Ectodermal cell (in vitro differentiated cells): ENCODE results near the gene FAM193A.
"Not testable (repeated sequence)": the region's sequence is repeated elsewhere in the genome, so short reads cannot be mapped to it uniquely, and the experiment has no call there.

ENCODE experiments used
- H3K27ac ChIP-seq: 2 replicates; pipeline ENCODE4 v1.7.0; 2013; ENCODE audit warnings: mild to moderate bottlenecking, low read depth, low read length; ENCODE audit not compliant: insufficient read depth, poor library complexity, severe bottlenecking
- H3K27me3 ChIP-seq: 2 replicates; pipeline ENCODE4 v1.7.0; 2013; ENCODE audit warnings: mild to moderate bottlenecking, low read length; ENCODE audit not compliant: insufficient read depth, control insufficient read depth, poor library complexity, severe bottlenecking
- H3K36me3 ChIP-seq: one replicate; pipeline ENCODE4 v1.7.0; 2013; ENCODE audit warnings: low read length; ENCODE audit not compliant: control insufficient read depth, insufficient read depth
- H3K4me1 ChIP-seq: one replicate; pipeline ENCODE4 v1.7.0; 2013; ENCODE audit warnings: low read length; ENCODE audit not compliant: control insufficient read depth, insufficient read depth
- H3K4me3 ChIP-seq: 2 replicates; pipeline ENCODE4 v1.7.0; 2013; ENCODE audit warnings: low read depth, low read length, control low read depth; ENCODE audit not compliant: insufficient read depth
- H3K9me3 ChIP-seq: 2 replicates; pipeline ENCODE4 v1.7.0; 2013; ENCODE audit warnings: mild to moderate bottlenecking, low read length, moderate library complexity; ENCODE audit not compliant: control insufficient read depth
- WGBS, 2 experiments: methylation state at CpG; one replicate each; pipeline ENCODE4 v1.1.7; 2013; ENCODE audit warnings: missing lambda C conversion rate in 2 of 2; 5-methylcytosine and 5-hydroxymethylcytosine counted together

FAM193A gene

DNA sequence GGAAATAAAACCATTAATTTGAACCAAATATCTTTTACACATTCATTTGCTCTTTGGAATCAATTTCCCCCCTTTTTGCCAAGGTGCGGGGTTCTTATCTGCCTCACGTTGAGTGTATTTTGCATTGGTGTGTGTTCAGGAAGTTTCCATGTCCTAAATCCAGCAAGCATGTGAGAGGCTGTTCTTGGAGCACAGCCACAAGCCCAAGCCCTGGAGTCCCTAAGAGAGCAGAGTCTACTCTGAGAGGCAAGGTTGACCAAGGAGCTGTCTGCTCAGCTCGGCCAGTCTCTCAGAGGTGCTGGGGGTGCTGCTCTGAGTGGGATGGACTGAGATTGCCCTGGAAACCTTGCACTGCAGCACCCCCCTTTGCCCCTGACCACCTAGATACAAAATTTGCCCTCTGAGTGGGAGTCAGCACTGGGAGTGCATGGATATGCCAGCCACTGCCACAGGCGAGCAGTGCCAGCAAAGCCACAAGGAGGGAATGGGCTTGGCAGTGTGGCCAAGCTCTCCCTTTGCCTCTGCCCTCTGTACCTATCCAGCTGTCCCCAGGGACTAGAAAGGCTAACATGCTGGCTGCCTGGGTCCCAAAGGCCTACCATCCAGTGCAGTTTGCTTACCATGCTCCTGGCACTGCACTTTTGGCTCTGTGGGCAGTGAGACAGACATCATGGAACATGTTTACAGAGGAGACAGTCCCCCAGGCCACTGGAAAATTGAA lies 20.5 kb upstream of the FAM193A start:
- Histone ChIP-seq H3K4me1 (no peaks in the 10 kb centered on the region), H3K27ac (no peak overlapping the region), H3K9me3 (no peaks in the 10 kb centered on the region), H3K4me3 (no peak overlapping the region), H3K36me3 (peaks cover 26% of the 10 kb centered on the region), H3K27me3 (no peaks in the 10 kb centered on the region)
- whole genome bisulfite sequencing, 2 experiments: 92 to 93% methylated on average over 4 of the region's 4 CpGs

DNA sequence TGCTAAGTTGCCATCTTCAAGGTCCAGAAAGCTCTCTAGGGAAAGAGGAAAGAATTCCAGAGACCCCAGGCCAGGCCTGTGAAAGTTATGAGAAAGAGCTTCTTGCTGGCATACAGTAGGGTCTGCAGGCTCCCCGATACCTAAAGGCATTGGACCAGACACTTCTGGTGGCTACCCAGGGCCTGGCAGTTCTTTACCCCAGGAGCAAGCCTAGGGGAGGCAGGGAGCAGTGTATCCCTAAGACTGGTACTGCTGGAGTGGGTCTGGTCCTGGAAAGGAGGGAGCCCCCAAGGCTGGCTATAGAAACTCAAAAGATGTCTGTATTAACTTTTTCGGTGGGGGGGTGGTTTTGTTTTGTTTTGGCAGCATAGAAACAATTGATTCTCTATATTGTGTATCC lies 19.8 kb upstream of the FAM193A start:
- Histone ChIP-seq H3K27ac (no peak overlapping the region), H3K4me1 (no peaks in the 10 kb centered on the region), H3K9me3 (no peaks in the 10 kb centered on the region), H3K27me3 (no peaks in the 10 kb centered on the region), H3K4me3 (no peak overlapping the region), H3K36me3 (peaks cover 26% of the 10 kb centered on the region)
- whole genome bisulfite sequencing, 2 experiments: 93 to 100% methylated on average over 1 to 2 of the region's 2 CpGs

DNA sequence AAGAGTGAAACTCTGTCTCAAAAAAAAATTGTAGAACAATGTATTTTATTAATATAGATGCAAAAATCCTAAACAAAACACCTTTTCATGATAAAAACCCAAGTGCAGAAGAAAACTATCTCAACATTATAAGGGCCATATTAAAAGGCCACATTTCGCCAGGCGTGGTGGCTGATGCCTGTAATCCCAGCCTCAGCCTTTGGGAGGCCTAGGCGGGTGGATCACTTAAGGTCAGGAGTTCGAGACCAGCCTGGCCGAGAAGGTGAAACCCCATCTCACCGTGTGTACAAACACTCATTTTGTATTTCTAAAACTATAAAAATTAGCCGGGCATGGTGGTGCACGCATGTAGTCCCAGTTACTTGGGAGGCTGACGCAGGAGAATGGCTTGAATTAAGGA lies 9.9 kb upstream of the FAM193A start:
- no peaks in the 10 kb centered on the region for H3K4me1 ChIP-seq
- no peaks in the 10 kb centered on the region for H3K9me3 ChIP-seq
- no peak overlapping the region for H3K4me3 ChIP-seq
- no peak overlapping the region for H3K27ac ChIP-seq
- no peaks in the 10 kb centered on the region for H3K27me3 ChIP-seq
- WGBS, 2 experiments: 94% methylated on average over 9 of the region's 9 CpGs
- H3K36me3 ChIP-seq: no peaks in the 10 kb centered on the region

DNA sequence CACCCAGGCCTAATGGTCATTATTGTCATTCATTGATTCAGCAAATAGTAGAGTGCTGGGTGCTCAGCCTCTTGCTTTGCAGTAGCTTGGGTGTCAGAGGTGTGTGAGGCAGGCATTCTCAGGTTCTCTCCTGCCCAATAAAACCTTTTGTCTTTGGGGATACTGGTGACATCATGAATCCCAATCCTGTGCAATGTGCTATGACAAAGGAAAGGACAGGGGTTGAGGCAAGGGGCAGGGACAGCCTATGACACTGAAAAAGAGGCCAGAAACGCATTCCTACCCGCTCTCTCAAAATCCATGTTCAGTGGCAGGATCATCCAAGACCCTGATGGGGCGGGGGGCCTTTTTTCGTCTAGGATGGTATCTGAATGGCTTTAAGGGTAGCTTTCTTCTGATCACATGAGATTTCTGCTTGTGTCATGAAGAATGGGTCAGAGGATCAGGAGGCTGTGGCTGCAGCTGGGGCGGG lies 1.5 kb upstream of the FAM193A start:
- Histone ChIP-seq H3K9me3 (no peaks in the 10 kb centered on the region), H3K36me3 (no peaks in the 10 kb centered on the region), H3K27me3 (no peaks in the 10 kb centered on the region), H3K27ac (peak overlapping the region; percentile 70), H3K4me3 (peak overlapping the region; percentile 90), H3K4me1 (peaks cover 9% of the 10 kb centered on the region)
- 59 to 66% methylated on average over 5 of the region's 5 CpGs for WGBS, 2 experiments

DNA sequence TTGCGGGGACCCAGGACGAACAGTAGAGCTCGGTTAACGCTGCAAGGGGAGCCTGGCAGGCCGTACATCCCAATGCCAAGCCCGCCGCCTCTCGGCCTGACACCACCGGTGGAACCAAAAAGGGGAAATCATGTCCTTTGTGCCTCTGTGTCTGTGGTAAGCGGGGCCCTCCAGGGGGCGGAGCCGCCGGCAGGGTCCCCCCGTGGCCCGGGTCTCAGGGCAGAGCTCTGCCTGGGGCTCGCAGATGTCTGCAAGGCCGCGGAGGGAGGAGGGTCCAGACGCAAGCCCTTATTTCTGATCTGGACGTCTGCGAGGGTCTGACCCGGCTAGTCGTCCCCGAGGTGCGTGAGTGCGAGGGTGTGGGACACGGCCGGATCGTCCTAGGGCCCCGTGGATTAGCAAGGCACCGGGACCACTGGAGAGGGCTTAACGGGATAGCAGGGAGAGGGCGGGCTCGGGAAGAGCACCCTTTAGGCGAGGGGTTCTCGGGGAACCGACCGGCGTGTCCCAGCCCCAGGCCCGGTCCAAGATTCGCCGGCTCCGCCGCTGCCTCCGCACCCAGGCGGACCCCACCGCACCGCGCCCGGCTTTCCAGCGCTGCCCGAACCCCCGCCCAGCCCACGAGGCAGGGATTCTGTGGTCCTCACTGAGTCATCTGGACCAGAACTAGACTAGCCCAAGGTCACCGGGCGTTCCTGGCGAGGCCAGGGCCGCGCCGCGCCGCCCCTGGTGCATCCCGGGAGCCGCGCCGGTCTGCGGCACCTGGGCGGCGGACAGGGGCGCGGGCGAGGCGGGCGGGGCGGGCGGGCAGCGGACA lies 863 bp upstream of the FAM193A start:
- Histone ChIP-seq H3K4me3 (peak overlapping the region; percentile 90), H3K9me3 (no peaks in the 10 kb centered on the region), H3K4me1 (peaks cover 9% of the 10 kb centered on the region), H3K27ac (peak overlapping the region; percentile 70), H3K27me3 (no peaks in the 10 kb centered on the region), H3K36me3 (no peaks in the 10 kb centered on the region)
- WGBS, 2 experiments: 2% methylated on average over 77 of the region's 77 CpGs

DNA sequence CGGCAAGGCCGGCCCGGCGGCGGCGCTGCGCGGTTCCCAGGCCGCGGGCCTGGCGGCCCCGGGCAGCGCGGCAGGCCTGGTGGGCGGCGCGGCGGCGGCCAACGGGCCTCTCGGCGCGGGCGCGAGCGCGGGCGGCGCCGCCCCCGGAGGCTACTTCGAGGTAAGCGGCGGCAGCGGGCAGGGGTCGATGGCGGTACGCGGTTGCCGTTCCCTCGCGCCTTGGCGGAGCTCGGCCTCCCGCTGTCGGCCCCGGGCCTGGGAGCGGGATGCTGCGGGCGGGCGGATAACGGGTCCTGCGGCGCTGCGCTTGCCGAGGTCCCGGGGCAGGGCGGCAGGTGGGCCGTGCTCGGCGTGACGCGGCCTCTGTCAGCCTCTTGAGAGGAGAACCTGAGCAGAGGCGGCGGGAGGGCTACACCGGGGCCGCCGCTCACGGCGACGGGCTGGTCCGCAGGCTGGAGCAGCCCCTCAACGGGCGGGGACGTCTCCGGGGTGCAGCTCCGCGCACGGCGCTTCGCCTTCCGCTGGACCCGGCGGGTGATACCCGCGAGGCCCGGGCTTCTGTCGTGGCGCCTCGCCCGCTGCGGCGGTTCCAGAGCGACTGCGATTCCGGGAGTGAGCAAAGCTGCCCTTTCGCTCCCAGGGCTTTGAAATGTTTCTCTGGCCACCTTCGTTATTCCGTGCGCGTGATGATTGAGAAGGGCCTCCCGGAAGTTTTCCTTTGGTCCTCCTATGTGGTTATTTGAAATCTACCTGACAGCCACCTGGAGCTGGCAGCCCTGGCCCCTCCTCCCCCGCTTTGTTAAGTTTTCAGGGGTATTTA lies 774 bp downstream of the FAM193A start:
- H3K4me1 ChIP-seq: peaks cover 9% of the 10 kb centered on the region
- 0 to 1% methylated on average over 103 of the region's 103 CpGs for WGBS, 2 experiments
- H3K4me3 ChIP-seq: peak overlapping the region; percentile 90
- H3K36me3 ChIP-seq: no peaks in the 10 kb centered on the region
- H3K9me3 ChIP-seq: no peaks in the 10 kb centered on the region
- peak overlapping the region; percentile 3 for H3K27ac ChIP-seq
- H3K27me3 ChIP-seq: no peaks in the 10 kb centered on the region

DNA sequence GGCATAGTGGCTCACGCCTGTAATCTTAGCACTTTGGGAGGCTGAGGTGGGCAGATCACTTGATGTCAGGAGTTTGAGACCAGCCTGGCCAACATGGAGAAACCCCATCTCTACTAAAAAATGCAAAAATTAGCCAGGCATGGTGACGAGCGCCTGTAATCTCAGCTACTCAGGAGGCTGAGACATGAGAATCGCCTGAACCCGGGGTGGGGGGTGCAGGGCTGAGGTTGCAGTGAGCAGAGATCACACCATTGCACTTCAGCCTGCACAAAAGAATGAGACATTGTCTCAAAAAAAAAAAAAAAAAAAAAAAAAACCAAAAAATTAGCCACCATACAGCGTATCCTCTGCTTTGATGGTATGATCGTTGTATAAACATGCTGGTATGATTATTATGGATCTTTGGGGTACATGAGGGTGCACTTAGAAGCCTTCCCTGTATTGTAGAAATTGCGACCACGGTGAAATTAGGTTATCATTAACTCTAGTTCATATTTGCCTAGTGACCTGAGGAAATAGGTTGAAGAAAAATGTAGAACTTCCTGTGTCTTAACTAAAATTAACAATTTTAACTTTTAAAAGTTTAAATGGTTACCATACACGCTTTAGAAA lies 7.2 kb downstream of the FAM193A start:
- not testable (repeated sequence) for H3K4me1 ChIP-seq, H3K36me3 ChIP-seq, H3K4me3 ChIP-seq, H3K9me3 ChIP-seq, H3K27me3 ChIP-seq, H3K27ac ChIP-seq
- 95 to 96% methylated on average over 10 of the region's 10 CpGs for WGBS, 2 experiments

DNA sequence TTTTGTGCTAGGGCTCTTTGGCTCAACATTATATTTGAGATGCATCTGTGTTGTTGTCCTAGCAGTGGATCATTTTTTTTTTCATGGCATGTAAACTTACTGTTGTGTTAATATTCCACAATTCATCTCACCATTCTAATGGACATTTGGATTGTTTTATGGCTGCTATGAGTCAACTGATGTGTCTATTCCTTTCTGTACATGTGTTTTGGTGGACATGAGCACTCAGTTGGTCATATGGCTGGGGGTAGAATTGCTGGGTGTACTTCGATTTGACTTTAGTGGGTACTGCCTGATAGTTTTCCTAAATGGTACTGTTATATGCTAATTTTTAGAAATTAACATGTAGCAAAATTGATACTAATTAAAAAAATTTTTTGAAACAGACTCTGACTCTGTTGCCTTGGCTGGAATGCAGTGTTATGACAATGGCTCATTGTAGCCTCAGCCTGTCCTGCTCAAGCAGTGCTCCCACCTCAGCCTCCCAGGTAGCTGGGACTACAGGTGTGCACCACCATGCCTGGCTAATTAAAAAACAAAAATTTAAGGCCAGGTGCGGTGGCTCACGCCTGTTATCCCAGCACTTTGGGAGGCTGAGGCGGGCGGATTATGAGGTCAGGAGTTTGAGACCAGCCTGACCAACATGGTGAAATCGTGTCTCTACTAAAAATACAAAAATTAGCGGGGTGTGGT lies 9.0 kb downstream of the FAM193A start:
- Histone ChIP-seq H3K27me3 (no peaks in the 10 kb centered on the region), H3K4me3 (no peak overlapping the region), H3K27ac (no peak overlapping the region), H3K4me1 (no peaks in the 10 kb centered on the region), H3K36me3 (no peaks in the 10 kb centered on the region), H3K9me3 (no peaks in the 10 kb centered on the region)
- 96 to 97% methylated on average over 7 of the region's 7 CpGs for WGBS, 2 experiments

DNA sequence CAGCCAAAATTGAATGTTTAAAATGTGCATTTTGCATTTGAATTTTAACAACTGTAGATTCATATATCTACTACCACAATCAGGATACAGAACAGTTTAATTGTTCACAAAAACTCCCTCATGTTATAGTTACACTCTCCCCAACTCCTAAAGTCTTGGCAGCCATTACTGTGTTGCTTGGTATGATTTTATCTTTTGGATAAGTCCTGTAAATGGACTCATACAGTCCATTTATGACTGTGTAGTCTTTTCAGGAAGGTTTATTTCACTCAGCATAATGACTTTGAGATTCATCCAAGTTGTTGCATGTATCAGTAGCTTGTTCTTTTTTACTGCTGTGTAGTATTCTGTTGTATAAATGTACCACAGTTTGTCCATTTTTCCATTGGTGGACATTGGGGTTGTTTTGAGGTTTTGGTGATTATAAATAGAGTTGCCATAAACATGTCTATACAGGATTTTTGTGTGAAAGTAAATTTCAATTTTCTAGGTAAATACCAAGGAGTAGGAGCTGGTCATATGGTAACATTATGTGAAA lies 9.9 kb downstream of the FAM193A start:
- Histone ChIP-seq H3K4me3 (no peak overlapping the region), H3K36me3 (no peaks in the 10 kb centered on the region), H3K4me1 (no peaks in the 10 kb centered on the region), H3K27me3 (no peaks in the 10 kb centered on the region), H3K9me3 (no peaks in the 10 kb centered on the region), H3K27ac (no peak overlapping the region)
